H1 (cell line): ENCODE measurements around the gene MAFG. TPM values are rescaled to one million over a fixed set of nuclear protein-coding genes. Genes with fewer than 3 reads are reported as not detected.

Experiments
- CTBP2 ChIP-seq: IDR thresholded peaks from 2 replicates; pipeline ENCODE4 v1.7.0; 2011; ENCODE audit warnings: borderline replicate concordance, mild to moderate bottlenecking, moderate library complexity, mixed read lengths, low read length; ENCODE audit not compliant: insufficient read depth, insufficient read length
- GABPA ChIP-seq: IDR thresholded peaks from 2 replicates; pipeline ENCODE4 v1.6.1; 2011; ENCODE audit warnings: mild to moderate bottlenecking, low read length, moderate library complexity, borderline replicate concordance; ENCODE audit not compliant: insufficient read depth
- KDM5A ChIP-seq: fragments of 200-600 bp; IDR thresholded peaks from 2 replicates; pipeline ENCODE4 v1.7.1; 2012; ENCODE audit warnings: mild to moderate bottlenecking, low read length, inconsistent platforms, mixed read lengths
- PHF8 ChIP-seq: fragments of 200-600 bp; sonication (generic); conservative IDR thresholded peaks from 2 replicates; pipeline ENCODE4 v1.7.1; 2012; ENCODE audit warnings: low read depth, mild to moderate bottlenecking, inconsistent platforms, low read length, moderate library complexity
- POLR2A ChIP-seq, 2 experiments: IDR thresholded peaks; 1 replicate in 1 of 2; 2 replicates in 1 of 2; pipeline ENCODE4 v1.6.1; 2011; ENCODE audit warnings: low read depth in 2 of 2, low read length in 2 of 2, mild to moderate bottlenecking in 2 of 2; ENCODE audit errors: control extremely low read depth in 1 of 2
- POLR2AphosphoS5 ChIP-seq: IDR thresholded peaks from 2 replicates; pipeline ENCODE4 v1.6.1; 2011; ENCODE audit warnings: low read depth, low read length
- SAP30 ChIP-seq: fragments of 300-600 bp; sonication (generic); IDR thresholded peaks from 2 replicates; pipeline ENCODE4 v1.7.1; 2012; ENCODE audit warnings: low read length, moderate library complexity, mild to moderate bottlenecking, inconsistent platforms; ENCODE audit not compliant: insufficient read depth, insufficient replicate concordance
- SIX5 ChIP-seq: IDR thresholded peaks from 2 replicates; pipeline ENCODE4 v1.6.1; 2011; ENCODE audit warnings: mild to moderate bottlenecking, low read depth, low read length
- SP1 ChIP-seq: IDR thresholded peaks from 2 replicates; pipeline ENCODE4 v1.6.1; 2011; ENCODE audit warnings: low read depth, low read length
- TCF12 ChIP-seq: IDR thresholded peaks from 2 replicates; pipeline ENCODE4 v1.6.1; 2011; ENCODE audit warnings: low read depth, mild to moderate bottlenecking, low read length
- polyA plus RNA-seq, 7 experiments: library from polyadenylated mRNA; depleted of rRNA in 3 of 7; stranded (reverse) in 5 of 7; unstranded in 2 of 7; fragments of >200 nt in 5 of 7; fragments of 200-250 nt in 2 of 7; gene quantifications; 1 replicate in 5 of 7; 2 replicates in 1 of 7; 4 replicates in 1 of 7; pipeline versions ENCODE4 v1.2.1 to v1.2.3, GENCODE V29; 2011 to 2013; ENCODE audit warnings: missing spikeins in 2 of 7, mixed read lengths in 2 of 7
- total RNA-seq: library from RNA; stranded (reverse); fragmentation: NEBNext Ultra II Directional; extraction: Animal tissue kit (Norgen Biotek cat#: 25700); gene quantifications from 2 replicates; pipeline ENCODE4 v1.2.1, GENCODE V29; 2021
- TF ChIP-seq, protein P1 (sequence below), 3 experiments: IDR thresholded peaks; 1 replicate in 2 of 3; 2 replicates in 1 of 3; pipeline versions ENCODE4 v1.5.1 to v1.6.1; 2011; ENCODE audit warnings: low read length in 3 of 3, mild to moderate bottlenecking in 3 of 3, inconsistent platforms in 2 of 3, low read depth in 1 of 3, moderate library complexity in 1 of 3; ENCODE audit not compliant: insufficient read depth in 1 of 3; ENCODE audit errors: control extremely low read depth in 1 of 3

MAFG gene
- total and polyA plus RNA-seq, 2 of the 8 experiments (the other 6 are each of a cell fraction or from before 2014, with no cell fraction given) = 25.5 to 26.9 TPM

DNA sequence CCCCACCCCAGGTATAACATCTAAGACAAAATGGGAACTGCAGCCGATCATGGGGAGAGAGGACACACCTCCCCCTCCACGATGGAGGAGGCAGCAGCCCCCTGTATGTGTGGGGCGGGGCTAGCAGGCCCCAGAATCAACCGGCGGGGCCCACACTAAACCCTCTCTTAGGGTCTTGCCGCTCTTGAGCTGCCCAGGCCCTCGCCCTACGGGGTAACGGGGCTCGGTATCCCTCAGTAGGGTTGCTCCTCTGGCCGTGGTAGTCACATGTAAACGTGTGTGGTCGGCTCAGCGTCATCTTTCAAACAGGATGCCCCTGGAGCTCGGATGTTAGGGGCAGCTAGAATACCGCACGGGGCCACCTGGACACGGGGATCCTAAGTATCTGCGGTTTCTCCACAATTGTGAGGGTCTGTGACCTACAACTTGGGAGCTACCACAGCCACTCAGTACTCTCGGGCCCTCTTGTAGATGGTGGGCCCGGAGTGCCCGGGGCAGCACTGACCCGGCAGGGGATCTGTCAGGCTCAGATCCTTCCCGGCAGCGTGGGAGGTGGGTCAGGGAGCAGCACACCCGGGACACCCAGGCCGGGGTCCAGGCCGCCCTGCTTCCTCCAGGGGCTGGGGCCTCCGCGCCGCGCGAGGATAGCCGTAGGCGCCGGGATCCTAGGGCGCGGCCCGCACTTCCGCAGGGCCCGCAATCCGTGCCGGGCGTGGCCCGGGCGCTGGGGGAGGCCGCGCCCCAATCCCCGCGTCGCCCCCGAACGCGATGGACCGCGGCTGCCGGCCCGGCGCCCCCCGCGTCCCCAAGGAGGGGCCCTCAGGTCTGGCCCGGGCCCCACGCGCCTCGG lies 57.2 kb downstream of the MAFG start (continued):
- TF ChIP-seq, protein P1, sequence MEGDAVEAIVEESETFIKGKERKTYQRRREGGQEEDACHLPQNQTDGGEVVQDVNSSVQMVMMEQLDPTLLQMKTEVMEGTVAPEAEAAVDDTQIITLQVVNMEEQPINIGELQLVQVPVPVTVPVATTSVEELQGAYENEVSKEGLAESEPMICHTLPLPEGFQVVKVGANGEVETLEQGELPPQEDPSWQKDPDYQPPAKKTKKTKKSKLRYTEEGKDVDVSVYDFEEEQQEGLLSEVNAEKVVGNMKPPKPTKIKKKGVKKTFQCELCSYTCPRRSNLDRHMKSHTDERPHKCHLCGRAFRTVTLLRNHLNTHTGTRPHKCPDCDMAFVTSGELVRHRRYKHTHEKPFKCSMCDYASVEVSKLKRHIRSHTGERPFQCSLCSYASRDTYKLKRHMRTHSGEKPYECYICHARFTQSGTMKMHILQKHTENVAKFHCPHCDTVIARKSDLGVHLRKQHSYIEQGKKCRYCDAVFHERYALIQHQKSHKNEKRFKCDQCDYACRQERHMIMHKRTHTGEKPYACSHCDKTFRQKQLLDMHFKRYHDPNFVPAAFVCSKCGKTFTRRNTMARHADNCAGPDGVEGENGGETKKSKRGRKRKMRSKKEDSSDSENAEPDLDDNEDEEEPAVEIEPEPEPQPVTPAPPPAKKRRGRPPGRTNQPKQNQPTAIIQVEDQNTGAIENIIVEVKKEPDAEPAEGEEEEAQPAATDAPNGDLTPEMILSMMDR (IDR thresholded peaks at IDR 0.05; ENCODE audit: control extremely low read depth in 1 of 3, insufficient read depth in 1 of 3, low read depth in 1 of 3, low read length in 3 of 3) = no peak
- TF ChIP-seq GABPA = no peak
- TF ChIP-seq TCF12 = no peak
- TF ChIP-seq SP1 = no peak
- 0 out of 2 replicates have a peak, but pooled peaks have one; percentile 24 for TF ChIP-seq PHF8
- no peak for TF ChIP-seq SIX5
- no peak for TF ChIP-seq KDM5A
- TF ChIP-seq SAP30 = peak; percentile 56
- TF ChIP-seq CTBP2 = no peak
- peak; percentile 2 to 20; a peak in 1 of 3 replicates for TF ChIP-seq POLR2A (IDR thresholded peaks at IDR 0.05; ENCODE audit: control extremely low read depth in 1 of 2, low read depth in 2 of 2, low read length in 2 of 2)
- TF ChIP-seq POLR2AphosphoS5 = peak; percentile 29; the same call in 1 of the 2 replicates
